Posterior vena cava (tissue), 2 donors: ENCODE measurements around the gene PDE6D. TPM values are rescaled to one million over a fixed set of nuclear protein-coding genes. Genes with fewer than 3 reads are reported as not detected.
"Not testable (repeated sequence)": the region's sequence is repeated elsewhere in the genome, so short reads cannot be mapped to it uniquely, and the experiment has no call there.

Experiments
- DNase-seq: peaks from one replicate; pipeline ENCODE4 v3.0.0-alpha.2; 2020; ENCODE audit warnings: low spot score
- intact Hi-C, 2 donors: fragments of 100-400 bp; cut with DNase I; formaldehyde crosslinking; loops; one replicate each; pipeline versions ENCODE4 v1.14.1 to v1.14.2; 2022 to 2023
- total RNA-seq, 2 donors: library from RNA; stranded (reverse); fragmentation: NEBNext Ultra II Directional; extraction: Animal tissue kit (Norgen Biotek cat#: 25700); gene quantifications; one replicate each; pipeline ENCODE4 v1.2.1, GENCODE V29; 2021
- donor health status: DM: yes; HTN: yes; CAD: no.
- donor health status: DM: yes; HTN: yes; CAD: no.

PDE6D gene
- total RNA-seq, 2 donors from 2014 or later = 21.4 to 22.0 TPM

DNA sequence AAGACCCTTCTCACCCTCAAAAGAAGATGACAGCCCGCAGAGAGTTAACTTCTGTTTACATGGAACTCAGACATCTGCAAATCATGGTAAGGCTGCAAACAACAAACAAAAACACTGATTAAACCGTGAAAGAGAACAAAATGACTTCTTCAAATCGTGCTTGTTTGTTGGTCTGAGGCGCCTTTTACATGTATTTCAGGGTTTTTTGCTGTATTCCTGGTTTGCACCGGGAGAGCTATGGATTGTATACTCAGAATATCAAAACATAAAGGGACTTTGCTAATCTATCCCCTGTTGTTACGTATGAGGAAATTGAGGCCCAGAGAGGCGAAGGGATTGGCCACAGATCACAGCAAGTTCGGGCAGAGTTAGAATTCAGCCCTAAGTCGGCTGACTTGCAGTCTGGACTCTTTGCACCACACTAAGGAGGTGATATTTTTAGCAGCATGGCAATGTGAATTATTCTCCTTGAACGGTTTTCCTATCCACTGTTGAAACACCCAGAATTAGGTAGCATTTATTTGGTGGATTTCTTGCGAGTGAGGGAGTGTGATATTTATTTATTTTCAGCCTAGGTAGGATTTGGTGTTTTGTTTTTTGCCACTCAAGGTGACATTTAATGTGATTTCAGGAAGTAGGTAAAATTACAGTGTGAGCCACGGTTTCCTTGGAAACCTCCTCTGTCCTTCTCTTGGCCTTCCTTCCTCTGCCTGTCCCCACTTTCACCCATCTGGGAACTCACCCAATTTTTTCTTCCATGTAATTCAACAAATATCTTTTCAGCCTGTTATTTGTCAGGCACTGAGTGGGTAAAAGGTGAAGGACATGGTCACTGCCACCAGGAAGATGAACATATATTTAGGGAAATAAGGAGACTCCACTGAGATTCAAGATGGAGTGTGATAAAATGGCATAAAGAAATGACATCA, 980 bp upstream of the PDE6D start:
- intact Hi-C loops = no loop called here

DNA sequence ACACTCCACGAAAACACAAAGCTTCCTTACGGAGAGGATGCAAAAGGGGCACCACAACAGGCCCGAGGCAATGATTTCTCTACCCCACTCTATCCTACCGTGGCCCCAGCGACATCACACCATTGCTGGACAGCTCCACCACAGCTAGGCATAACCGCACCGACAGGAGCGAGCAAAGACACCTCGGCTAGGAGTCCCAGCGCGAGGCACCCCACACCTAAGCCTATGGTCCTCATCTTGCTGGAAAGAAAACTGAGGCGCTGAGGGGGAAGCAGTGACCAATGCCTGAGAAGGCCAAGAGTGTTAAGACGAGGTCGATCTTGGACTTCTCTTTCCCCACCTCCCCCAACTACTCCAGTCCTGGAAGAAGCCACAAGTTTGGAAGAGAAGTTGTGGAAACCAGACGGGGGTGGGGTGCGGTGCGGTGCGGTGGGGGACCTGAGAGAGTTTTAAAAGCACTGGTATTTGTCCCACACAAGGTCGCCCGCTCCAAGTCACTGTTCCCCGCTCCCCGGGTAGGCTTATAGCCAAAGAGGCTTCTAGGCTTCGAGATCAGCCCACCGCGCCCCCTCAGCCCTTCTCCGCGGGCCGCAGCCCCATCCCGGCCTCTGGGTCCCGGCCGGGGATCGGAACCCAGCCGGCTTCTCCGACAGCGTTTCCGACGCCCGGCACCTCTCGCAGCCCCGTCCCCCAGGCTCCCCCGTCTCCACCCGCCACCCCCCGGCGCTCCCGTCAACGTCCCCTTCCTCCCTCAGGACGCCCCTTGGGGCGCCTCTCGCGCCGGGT, 766 bp downstream of the PDE6D start:
- intact Hi-C loops = no loop called here
- DNase-seq = no peak

More for the DNA sequence above, 980 bp upstream of the PDE6D start:
- no peak for DNase-seq

DNA sequence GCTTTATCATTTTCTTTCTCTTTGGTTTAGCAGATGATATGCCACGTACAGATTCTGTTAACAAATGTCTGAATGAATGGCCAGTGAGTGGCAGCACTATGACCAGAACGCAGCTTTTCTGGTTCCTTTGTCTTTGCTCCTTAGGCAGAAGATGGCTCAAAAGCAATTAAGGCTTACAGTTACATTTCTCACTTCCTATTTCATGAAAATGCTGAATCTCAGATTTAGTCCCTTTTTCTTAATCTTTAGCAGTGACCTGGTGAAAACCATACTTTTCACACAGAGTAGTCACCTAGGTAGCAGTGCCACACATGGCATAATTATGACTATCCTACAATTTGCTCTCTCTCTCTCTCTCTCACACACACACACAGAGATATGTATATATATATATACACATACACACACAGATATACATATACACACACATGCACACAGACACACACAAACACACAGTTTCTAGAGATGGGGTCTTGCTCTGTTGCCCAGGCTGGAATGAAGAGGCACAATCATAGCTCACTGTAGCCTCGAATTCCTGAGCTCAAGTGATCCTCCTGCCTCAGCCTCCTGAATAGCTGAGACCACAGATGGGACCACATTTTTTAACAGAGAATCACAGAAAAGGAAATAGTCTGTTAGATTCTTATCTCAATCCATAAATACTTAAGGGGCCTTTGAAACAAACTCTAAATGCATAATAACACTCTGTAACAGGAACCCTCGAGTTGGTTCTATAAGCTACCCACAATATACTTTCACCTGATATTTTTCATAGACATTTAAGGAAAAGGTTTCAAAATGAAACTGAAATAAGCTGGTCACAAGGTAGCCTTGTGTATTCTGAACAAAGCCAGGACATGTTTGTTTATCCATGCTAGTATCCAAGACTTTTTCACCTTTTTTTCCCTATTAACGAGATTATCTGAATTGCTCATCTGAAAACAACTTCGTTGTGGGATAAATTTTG, 11.6 kb downstream of the PDE6D start:
- intact Hi-C loops = no loop called here
- no peak for DNase-seq

DNA sequence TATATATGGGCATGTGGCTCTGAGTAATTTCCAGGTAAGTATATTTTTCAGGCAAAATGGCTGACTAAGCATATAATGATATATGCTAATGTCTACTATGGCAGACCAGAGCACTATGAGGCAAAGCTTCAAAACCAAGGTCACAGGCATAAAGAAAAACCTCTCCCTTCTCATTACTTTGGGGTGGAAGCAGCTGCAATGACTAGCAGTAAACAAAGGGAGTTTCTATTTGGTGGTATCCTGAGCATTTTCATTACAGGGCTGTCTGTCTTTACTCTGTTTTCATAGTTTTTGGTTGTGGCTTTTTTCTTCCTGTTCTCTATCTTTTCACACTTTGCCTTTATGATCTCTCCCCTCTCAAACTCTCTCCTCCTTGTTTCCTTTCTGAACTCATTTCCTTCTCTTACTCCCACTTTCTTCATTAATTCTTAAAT, 15.6 kb downstream of the PDE6D start:
- DNase-seq = no peak
- intact Hi-C loops = no loop called here

DNA sequence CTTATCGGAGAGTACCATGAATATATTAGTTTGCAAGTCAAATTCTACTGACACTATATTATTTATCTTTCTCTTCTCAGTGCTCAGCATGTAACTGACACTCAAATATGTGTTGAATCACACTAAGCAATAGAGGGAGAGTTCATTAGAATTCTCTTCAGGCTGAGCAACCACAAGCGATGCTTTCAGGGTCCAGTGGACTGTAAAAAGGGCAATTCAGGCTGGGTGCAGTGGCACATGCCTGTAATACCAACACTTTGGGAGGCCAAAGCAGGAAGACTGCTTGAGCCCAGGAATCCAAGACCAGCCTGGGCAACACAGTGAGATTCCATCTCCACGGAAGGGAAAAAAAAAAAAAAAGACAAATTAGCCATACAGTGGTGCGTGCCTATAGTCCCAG, 16.3 kb downstream of the PDE6D start:
- intact Hi-C loops = no loop called here
- DNase-seq = no peak

DNA sequence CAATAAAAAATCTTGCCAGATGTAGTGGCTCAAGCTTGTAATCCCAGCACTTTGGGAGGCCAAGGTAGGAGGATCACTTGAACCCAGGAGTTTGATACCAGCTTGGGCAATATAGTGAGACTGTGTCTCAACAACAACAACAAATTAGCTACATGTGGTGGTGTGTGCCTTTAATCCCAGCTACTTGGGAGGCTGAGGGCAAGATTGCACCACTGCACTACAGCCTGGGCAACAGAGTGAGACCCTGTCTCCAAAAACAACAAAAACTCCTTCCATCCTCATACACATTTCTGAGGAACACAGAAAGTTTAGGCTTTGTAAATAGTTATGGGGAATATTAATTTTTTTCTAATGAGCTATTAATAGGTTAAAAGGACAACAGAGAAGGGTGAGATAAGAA, 17.0 kb downstream of the PDE6D start:
- no peak for DNase-seq
- intact Hi-C loops = no loop called here

DNA sequence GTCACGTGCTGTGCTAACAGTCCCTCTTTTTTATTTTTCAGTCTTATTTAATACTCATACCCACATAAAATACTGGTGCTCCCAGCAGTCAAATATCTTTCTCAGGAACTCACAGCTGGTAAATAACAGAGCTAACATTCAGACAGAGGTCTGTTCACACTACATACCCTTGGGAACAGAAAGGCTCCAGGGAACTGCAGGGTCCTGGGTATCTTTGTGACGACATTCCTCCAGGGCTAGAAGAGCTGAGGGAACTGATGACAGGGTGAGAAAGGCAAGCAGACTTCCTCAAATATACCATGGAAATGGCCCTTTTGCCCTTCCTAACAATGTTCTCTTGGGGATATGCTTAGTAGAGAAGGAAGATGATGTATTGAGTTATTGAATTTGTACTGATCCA, 19.3 kb downstream of the PDE6D start:
- intact Hi-C loops = no loop called here
- DNase-seq = no peak

DNA sequence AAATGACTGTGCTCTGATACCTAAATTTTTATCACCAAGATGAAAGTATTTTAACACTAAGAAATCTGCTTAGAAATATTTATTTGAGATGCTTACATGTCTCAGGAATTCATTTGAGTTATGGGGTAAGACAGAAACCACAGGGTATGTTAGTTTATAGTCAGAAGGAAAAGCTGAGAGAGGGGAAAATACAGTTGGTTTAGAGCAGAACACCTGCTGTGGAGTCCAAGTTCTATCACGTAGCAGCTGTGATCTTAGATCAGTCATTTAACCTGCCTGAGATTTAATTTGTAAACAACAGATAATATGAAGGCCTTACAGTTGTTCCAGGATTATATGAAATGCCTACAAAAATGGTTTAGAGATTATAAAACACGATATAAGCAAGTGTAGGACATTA, 29.0 kb downstream of the PDE6D start:
- intact Hi-C loops = no loop called here
- DNase-seq = no peak

DNA sequence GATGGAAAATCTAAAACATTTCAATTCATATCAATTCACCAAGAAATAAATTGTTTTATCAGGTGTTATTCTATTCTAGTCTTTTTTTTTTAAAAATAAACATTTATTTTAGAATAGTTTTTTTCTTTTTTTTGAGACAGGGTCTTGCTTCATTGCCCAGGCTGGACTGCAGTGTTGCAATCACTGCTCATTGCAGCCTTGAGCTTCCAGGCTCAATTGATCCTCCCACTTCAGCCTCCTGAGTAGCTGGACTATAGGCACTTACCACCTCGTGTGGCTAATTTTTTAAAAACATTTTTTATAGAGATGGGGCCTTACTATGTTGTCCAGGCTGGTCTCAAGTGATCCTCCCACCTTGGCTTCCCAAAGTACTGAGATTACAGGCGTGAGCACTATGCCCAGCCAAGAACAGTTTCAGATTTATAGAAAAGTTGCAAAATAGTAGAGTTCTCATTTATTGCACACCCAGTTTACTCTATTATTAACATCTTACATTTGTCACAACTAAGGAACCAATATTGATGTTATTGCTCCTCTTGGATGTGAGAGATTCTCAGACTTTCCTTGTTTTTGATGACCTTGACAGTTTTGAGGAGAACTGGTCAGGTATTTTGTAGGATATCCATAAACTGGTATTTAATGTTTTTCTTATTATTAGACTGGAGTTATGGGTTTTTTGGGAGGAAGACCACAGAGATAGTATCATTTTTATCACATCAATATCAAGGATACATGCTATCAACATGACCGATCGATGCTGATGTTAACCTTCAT, 29.9 kb downstream of the PDE6D start:
- intact Hi-C loops = no loop called here

DNA sequence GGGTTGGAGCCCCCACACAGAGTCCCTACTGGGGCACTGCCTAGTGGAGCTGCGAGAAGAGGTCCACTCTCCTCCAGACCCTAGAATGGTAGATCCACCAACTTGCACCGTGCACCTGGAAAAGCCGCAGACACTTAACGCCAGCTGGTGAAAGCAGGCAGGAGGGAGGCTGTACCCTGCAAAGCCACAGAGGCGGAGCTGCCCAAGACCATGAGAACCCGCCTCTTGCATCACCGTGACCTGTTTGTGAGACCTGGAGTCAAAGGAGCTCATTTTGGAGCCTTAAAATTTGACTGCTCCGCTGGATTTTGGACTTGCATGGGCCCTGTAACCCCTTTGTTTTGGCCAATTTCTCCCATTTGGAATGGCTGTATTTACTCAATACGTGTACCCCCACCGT, 32.1 kb downstream of the PDE6D start:
- intact Hi-C loops, DNase-seq: not testable (repeated sequence)

More for the DNA sequence above, 29.9 kb downstream of the PDE6D start:
- no peak for DNase-seq

DNA sequence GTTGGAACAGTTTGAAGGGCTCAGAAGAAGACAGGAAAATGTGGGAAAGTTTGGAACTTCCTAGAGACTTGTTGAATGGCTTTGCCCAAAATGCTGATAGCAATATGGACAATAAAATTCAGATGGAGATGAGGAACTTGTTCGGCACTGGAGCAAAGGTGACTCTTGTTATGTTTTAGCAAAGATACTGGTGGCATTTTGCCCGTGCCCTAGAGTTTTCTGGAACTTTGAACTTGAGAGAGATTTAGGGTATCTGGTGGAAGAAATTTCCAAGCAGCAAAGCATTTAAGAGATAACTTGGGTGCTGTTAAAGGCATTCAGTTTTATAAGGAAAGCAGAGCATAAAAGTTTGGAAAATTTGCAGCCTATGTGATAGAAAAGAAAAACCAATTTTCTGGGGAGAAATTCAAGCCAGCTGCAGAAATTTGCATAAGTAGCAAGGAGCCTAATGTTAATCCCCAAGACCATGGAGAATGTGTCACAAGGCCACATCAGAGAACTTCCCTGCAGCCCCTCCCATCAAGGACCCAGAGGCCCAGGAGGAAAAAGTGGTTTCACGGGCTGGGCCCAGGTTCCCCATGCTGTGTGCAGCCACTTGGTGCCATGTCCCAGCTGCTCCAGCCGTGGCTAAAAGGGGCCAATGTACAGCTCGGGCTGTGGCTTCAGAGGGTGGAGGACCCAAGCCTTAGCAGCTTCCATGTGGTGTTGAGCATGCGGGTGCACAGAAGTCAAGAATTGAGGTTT, 32.8 kb downstream of the PDE6D start:
- DNase-seq, intact Hi-C loops: not testable (repeated sequence)

DNA sequence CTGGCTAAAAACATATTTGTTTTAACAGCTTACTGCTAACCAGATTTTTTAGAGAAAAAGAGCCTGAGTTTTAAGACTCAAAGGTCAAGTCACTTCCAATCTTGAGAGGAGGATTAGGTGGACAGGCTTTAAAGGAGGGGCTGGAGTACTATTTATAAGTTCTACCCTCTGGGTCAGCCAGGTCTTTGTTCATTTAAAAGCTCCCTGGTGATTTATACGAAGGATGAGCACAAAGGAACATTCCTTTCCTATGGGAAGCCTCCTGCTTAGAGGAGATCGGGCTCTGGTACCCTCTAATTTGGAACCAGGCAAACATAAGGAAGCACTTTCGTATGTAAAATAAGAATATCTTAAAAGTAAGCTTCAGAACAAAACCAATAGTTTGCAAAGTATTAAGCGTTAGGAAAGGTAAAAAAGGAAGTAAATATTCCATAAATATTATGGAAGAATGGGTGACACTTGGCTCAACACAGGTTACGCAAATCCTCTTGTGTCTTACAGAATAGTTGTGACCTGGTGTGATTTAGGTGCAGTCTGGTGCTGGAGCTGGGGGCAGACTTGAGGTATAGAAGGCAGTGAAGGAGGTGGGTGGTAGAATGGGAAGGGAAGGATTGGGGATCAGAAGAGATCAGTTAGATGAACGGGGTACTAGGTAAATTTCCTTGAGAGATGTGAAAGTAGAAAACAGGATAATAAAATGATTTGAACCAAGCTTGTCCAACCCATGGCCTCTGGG, 35.6 kb downstream of the PDE6D start:
- intact Hi-C loops = no loop called here
- DNase-seq = no peak

DNA sequence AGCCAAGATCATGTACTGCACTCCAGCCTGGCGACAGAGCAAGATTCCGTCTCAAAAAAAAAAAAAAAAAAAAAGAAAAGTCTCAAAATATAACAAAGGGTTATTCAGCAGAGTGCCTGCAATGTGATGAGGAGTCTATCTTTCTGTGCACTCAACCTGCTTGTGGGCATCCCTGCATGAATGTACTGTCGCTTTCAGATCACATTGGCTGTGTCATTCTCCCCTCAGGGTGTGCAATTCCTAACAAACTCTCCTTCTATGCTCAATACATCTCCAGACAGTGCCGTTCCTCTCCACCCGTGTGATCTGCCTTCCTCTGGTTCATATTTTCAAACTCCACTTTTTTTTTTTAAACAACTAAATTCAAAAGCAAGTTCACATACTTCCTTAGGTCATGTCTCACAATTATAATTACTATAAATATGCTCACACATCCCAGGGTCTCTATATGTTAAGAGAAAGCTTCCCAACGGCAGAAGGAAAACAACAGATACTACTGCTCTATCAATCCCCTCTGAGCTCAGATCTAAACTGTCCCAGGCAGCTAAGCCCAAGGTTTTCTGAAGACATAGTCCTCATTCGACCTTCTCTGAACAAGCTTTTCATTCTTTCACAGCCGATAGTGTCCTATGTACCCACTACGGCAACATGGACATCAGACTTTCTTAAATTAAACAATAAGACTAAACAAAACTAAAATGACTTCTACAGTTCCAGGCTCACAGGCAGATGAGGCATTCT, 37.5 kb downstream of the PDE6D start:
- DNase-seq = no peak
- intact Hi-C loops = no loop called here

DNA sequence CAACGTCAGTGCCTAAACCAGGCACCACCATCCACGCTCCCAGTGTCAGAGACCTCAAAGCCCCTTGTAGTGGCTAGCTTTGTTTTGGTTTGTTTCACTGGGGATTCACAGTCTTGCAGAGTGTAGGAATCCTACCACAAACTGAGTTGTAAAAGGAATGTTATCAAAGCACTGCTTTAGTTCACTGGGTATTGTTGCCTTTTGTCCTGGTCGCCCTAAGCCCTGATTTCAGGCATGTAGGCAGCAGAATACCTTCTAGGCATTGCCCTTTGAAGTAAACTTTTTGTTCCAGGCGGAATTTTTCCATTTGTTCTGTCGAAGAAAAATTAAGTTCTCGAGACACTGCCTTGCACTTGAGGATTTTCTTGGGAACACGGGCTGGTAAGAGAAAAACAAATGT, 43.3 kb downstream of the PDE6D start:
- no peak for DNase-seq
- intact Hi-C loops = no loop called here

DNA sequence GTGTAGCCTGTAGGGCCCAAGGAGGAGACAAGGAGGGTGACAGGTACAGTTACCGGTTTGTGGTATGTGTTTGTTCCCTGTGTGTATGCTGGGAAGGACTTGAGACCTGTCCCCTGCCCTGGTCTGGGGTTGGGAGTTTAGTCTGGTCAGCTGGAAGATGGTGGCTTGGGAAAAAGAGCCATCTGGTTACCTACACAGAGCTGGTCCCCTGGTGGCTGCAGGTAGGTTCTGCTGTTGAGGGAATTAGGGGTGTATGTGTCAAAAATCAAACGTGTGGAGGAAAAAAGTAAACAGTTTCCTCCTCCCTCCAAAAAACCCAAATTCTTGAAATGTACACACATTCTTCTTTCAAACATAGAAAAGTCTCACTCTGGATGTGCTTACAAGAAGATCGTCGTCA, 48.5 kb downstream of the PDE6D start:
- intact Hi-C loops = no loop called here
- DNase-seq = no peak

DNA sequence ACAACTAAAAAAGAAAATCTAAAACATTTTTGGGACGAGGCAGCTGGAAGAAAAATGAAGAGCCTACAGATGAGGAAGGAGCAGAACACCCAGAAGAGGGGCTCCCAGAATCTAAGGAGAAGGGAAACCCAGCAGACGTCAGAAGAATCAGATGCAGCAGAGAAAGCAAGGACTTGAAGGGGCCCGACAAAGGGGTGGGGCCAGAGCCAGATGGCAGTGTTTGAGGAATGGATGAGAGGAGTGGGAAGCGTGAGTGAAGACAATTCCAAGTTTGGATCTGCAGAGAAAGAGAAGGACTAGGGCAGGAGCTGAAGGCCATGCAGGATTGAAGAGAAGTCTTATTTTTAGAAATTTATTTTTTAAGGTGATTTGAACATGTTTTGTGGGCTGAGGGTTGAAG, 53.5 kb downstream of the PDE6D start:
- no peak for DNase-seq
- intact Hi-C loops = no loop called here

DNA sequence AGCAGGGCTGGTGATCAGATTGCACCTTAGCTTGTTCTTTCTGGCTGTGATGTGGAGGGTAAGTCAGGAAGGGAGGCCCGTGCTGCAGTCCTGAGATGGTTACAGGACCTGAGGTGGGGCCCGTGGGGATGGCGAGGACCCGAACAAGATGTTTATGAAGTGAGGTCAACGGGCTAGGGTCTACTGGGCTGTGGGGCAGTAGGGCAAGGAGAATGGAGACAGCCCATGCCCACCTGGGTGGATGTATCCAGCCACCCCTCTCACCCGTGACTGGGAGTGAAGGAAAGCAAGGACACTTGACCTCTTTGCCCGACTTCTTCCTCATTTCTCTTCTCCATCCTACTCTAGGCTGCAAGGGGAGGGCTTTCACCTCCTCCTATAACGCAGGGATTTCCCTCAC, 54.8 kb downstream of the PDE6D start:
- intact Hi-C loops = no loop called here
- DNase-seq = no peak
